Ishikawa (cell line): ENCODE data around the gene RESP18.

ENCODE experiments used
- CEBPB ChIP-seq: IDR thresholded peaks from 2 replicates; pipeline ENCODE4 v1.6.1; 2012
- EP300 ChIP-seq: IDR thresholded peaks from 2 replicates; pipeline ENCODE4 v1.6.1; 2012; ENCODE audit warnings: borderline replicate concordance
- TCF12 ChIP-seq: IDR thresholded peaks from 2 replicates; pipeline ENCODE4 v1.6.1; 2012; ENCODE audit warnings: low read depth
- YY1 ChIP-seq: IDR thresholded peaks from 2 replicates; pipeline ENCODE4 v1.6.1; 2012; ENCODE audit warnings: low read depth

DNA sequence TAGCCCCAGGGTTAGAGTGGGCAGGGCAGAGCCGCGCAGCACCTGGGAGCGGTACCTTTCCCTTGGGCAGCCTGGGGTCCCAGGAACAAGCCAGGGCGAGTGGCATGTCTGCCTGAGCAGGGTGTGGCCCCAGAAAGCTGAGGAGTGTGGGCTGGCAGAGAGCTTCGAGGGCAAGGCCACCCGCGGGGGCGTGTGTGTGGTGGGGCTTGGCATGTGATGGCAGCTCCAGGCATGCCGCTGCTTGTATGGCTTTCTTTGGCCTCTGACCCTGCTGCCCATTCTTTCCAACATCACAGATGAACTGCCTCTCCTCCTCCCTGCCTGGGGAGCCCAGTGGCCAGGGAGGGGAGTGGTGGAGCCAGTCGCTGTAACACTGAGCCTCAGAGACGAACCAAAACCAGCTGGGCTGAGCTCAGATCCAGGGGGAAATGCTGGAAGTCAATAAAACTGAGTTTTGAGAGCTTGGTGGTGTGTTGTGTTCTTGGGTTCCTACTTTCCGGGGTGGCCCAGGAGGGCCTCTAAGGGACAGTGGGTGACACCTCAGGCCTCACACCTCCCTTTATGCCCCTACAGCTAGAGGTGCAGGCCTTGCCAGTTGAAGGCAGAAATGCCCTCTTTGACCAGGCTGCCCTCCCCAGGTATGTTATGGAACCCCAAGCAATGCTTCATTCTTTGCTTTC lies 46.0 kb downstream of the RESP18 start:
- TF ChIP-seq CEBPB (no peak), EP300 (no peak), TCF12 (no peak), YY1 (no peak)
